HepG2 (cell line): ENCODE results near the gene CDK6.

Experiments used
- BHLHE40 ChIP-seq: IDR thresholded peaks from 2 replicates; pipeline ENCODE4 v1.6.1; 2011; ENCODE audit warnings: low read length, improper control_type of control experiment
- CTCF ChIP-seq: sonication (generic); formaldehyde crosslinking; IDR thresholded peaks from 2 replicates; pipeline ENCODE4 v1.5.0; 2020; ENCODE audit warnings: mild to moderate bottlenecking, missing genetic modification reagents, moderate library complexity
- GFI1 ChIP-seq: sonication (generic); formaldehyde crosslinking; IDR thresholded peaks from 2 replicates; pipeline ENCODE4 v1.5.0; 2020; ENCODE audit warnings: missing genetic modification reagents, mild to moderate bottlenecking, borderline replicate concordance
- HDAC6 ChIP-seq: fragments of 200-600 bp; sonication (generic); IDR thresholded peaks from 2 replicates; pipeline ENCODE4 v1.7.0; 2017; ENCODE audit warnings: mild to moderate bottlenecking, antibody characterized with exemption, low read length, low read depth
- HOXA5 ChIP-seq: sonication (generic); formaldehyde crosslinking; IDR thresholded peaks from 2 replicates; pipeline ENCODE4 v1.4.0; 2020; ENCODE audit warnings: missing genetic modification reagents
- KAT2B ChIP-seq: fragments of 150-350 bp; IDR thresholded peaks from 2 replicates; pipeline ENCODE4 v1.6.1; 2014; ENCODE audit warnings: low read depth, low read length, borderline replicate concordance
- MYC ChIP-seq: sonication (generic); formaldehyde crosslinking; IDR thresholded peaks from 2 replicates; pipeline ENCODE4 v1.9.0; 2021; ENCODE audit warnings: missing genetic modification reagents, borderline replicate concordance
- ZNF121 ChIP-seq: sonication (generic); formaldehyde crosslinking; IDR thresholded peaks from 2 replicates; pipeline ENCODE4 v1.5.0; 2020; ENCODE audit warnings: mild to moderate bottlenecking, missing genetic modification reagents
- TF ChIP-seq, protein P1 (sequence below): sonication (generic); formaldehyde crosslinking; IDR thresholded peaks from 2 replicates; pipeline ENCODE4 v1.5.0; 2020; ENCODE audit warnings: missing genetic modification reagents
- TF ChIP-seq, protein P2 (sequence below): sonication (generic); formaldehyde crosslinking; IDR thresholded peaks from 2 replicates; pipeline ENCODE4 v1.5.0; 2020; ENCODE audit warnings: missing genetic modification reagents

GRCh38 chr7:92854501-92855238 is 18.3 kb upstream of the CDK6 start:
- TF ChIP-seq GFI1 (no peak), BHLHE40 (no peak), KAT2B (no peak), ZNF121 (CRISPR knock-in tag) (no peak), CTCF (CRISPR knock-in tag) (no peak), HDAC6 (no peak), HOXA5 (CRISPR knock-in tag) (no peak), MYC (no peak)
- TF ChIP-seq, protein P1, sequence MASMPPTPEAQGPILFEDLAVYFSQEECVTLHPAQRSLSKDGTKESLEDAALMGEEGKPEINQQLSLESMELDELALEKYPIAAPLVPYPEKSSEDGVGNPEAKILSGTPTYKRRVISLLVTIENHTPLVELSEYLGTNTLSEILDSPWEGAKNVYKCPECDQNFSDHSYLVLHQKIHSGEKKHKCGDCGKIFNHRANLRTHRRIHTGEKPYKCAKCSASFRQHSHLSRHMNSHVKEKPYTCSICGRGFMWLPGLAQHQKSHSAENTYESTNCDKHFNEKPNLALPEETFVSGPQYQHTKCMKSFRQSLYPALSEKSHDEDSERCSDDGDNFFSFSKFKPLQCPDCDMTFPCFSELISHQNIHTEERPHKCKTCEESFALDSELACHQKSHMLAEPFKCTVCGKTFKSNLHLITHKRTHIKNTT = no peak
- TF ChIP-seq, protein P2, sequence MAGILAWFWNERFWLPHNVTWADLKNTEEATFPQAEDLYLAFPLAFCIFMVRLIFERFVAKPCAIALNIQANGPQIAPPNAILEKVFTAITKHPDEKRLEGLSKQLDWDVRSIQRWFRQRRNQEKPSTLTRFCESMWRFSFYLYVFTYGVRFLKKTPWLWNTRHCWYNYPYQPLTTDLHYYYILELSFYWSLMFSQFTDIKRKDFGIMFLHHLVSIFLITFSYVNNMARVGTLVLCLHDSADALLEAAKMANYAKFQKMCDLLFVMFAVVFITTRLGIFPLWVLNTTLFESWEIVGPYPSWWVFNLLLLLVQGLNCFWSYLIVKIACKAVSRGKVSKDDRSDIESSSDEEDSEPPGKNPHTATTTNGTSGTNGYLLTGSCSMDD (CRISPR knock-in tag) = no peak
